KMS-11 (cell line): ENCODE results near the gene NSD2.
"Not testable (repeated sequence)": the region's sequence is repeated elsewhere in the genome, so short reads cannot be mapped to it uniquely, and the experiment has no call there.

Experiments used
- H2AFZ ChIP-seq: fragments of 200-600 bp; sonication (generic); 2 replicates; pipeline ENCODE4 v1.6.1; 2016; ENCODE audit warnings: antibody characterized with exemption, mixed run types, low read depth
- H3K27ac ChIP-seq: fragments of 200-600 bp; sonication (generic); 2 replicates; pipeline ENCODE4 v1.6.1; 2016; ENCODE audit warnings: mild to moderate bottlenecking, mixed run types
- H3K27me3 ChIP-seq: fragments of 200-600 bp; sonication (generic); 2 replicates; pipeline ENCODE4 v1.6.1; 2017; ENCODE audit warnings: mild to moderate bottlenecking, low read depth, mixed run types, moderate library complexity; ENCODE audit not compliant: insufficient read depth
- H3K36me3 ChIP-seq: fragments of 200-600 bp; sonication (generic); 2 replicates; pipeline ENCODE4 v1.6.1; 2017; ENCODE audit warnings: mild to moderate bottlenecking, mixed run types; ENCODE audit not compliant: insufficient read depth
- H3K4me1 ChIP-seq: fragments of 200-600 bp; sonication (generic); 2 replicates; pipeline ENCODE4 v1.6.1; 2016; ENCODE audit warnings: mild to moderate bottlenecking, low read depth, mixed run types; ENCODE audit not compliant: poor library complexity, severe bottlenecking
- H3K4me2 ChIP-seq: fragments of 200-600 bp; sonication (generic); 2 replicates; pipeline ENCODE4 v1.7.0; 2016; ENCODE audit warnings: mild to moderate bottlenecking, mixed run types
- H3K4me3 ChIP-seq: fragments of 200-600 bp; sonication (generic); IDR thresholded peaks from 2 replicates; pipeline ENCODE4 v1.6.1; 2017; ENCODE audit warnings: low read depth, low read length, mixed read lengths; ENCODE audit not compliant: insufficient read depth
- H3K79me2 ChIP-seq: fragments of 200-600 bp; sonication (generic); 2 replicates; pipeline ENCODE4 v1.6.1; 2016; ENCODE audit warnings: low read depth, mixed run types; ENCODE audit not compliant: insufficient read depth
- H3K9ac ChIP-seq: fragments of 200-600 bp; sonication (generic); 2 replicates; pipeline ENCODE4 v1.6.1; 2016; ENCODE audit warnings: mild to moderate bottlenecking, mixed run types
- H4K20me1 ChIP-seq: fragments of 200-600 bp; sonication (generic); 2 replicates; pipeline ENCODE4 v1.6.1; 2016; ENCODE audit warnings: mild to moderate bottlenecking, mixed run types; ENCODE audit not compliant: insufficient read depth
- TF ChIP-seq, protein P1 (sequence below): fragments of 200-600 bp; sonication (generic); conservative IDR thresholded peaks from 2 replicates; pipeline ENCODE4 v1.6.1; 2017; ENCODE audit warnings: low read depth, mild to moderate bottlenecking, antibody characterized with exemption, low read length, moderate library complexity, mixed read lengths

The NSD2 gene

DNA sequence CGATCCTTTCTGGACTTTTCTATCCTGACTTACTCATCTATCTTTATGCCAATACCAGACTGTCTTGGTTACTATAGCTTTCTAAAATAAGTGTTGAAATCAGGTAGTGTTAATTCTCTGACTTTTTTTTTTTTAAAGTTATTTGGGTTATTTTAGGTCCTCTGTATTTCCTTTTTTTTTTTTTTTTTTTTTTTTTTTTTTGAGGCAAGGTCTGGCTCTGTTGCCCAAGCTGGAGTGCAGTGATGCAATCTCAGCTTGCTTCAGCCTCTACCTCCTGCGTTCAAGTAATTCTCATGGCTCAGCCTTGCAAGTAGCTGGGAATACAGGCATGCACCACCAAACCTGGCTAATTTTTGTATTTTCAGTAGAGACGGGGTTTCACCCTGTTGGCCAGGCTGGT, 140.4 kb downstream of the NSD2 start:
- Histone ChIP-seq H3K4me2 (no peak overlapping the region), H3K4me1 (peaks cover 10% of the 10 kb centered on the region), H3K27me3 (no peaks in the 10 kb centered on the region), H3K79me2 (peaks cover 13% of the 10 kb centered on the region), H3K36me3 (no peaks in the 10 kb centered on the region), H3K9ac (no peak overlapping the region), H2AFZ (no peak overlapping the region), H3K27ac (no peak overlapping the region), H3K4me3 (no peak overlapping the region), H4K20me1 (no peaks in the 10 kb centered on the region)
- TF ChIP-seq, protein P1, sequence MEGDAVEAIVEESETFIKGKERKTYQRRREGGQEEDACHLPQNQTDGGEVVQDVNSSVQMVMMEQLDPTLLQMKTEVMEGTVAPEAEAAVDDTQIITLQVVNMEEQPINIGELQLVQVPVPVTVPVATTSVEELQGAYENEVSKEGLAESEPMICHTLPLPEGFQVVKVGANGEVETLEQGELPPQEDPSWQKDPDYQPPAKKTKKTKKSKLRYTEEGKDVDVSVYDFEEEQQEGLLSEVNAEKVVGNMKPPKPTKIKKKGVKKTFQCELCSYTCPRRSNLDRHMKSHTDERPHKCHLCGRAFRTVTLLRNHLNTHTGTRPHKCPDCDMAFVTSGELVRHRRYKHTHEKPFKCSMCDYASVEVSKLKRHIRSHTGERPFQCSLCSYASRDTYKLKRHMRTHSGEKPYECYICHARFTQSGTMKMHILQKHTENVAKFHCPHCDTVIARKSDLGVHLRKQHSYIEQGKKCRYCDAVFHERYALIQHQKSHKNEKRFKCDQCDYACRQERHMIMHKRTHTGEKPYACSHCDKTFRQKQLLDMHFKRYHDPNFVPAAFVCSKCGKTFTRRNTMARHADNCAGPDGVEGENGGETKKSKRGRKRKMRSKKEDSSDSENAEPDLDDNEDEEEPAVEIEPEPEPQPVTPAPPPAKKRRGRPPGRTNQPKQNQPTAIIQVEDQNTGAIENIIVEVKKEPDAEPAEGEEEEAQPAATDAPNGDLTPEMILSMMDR, result no peak

DNA sequence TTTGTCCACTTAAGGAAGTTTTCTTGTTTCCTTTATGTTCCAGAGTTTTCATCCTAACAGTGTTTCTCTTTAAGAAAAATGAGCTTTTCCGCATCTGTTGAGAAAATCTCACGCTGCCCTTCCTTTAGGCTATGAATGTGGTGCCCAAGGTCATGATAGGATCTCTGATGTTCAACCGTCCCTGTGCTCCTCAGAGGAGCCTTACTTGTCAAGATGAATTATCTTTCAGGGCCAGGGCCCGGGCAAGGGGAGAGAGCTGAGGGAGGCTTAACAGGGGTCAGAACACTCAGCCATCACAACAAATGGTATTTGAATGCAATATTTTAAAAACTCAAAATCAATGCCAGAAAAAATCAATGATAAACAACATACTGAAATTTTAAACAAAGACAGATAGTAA, 143.8 kb downstream of the NSD2 start:
- TF ChIP-seq, protein P1, result no peak
- Histone ChIP-seq H3K9ac (no peak overlapping the region), H2AFZ (no peak overlapping the region), H4K20me1 (no peaks in the 10 kb centered on the region), H3K79me2 (no peaks in the 10 kb centered on the region), H3K36me3 (no peaks in the 10 kb centered on the region), H3K4me2 (no peak overlapping the region), H3K27ac (no peak overlapping the region), H3K4me3 (no peak overlapping the region), H3K4me1 (no peaks in the 10 kb centered on the region), H3K27me3 (no peaks in the 10 kb centered on the region)

DNA sequence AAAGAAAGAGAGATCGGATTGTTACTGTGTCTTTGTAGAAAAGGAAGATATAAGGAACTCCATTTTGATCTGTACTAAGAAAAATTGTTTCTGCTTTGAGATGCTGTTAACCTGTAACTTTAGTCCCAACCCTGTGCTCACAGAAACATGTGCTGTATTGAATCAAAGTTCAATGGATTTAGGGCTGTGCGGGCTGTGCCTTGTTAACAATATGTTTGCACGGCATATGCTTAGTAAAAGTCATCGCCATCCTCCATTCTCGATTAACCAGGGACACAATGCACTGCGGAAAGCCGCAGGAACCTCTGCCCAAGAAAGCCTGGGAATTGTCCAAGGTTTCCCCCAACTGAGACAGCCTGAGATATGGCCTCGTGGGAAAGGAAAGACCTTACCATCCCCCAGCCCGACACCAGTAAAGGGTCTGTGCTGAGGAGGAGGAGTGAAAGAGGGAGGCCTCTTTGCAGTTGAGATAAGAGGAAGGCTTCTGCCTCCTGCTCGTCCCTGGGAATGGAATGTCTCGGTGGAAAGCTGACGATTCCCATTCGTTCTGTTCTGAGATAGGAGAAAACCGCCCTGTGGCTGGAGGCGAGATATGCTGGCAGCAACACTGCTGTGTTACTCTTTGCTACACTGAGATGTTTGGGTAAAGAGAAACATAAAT, 150.3 kb downstream of the NSD2 start:
- not testable (repeated sequence) for H4K20me1 ChIP-seq, H2AFZ ChIP-seq, H3K27ac ChIP-seq, H3K4me2 ChIP-seq, H3K27me3 ChIP-seq, H3K9ac ChIP-seq, H3K36me3 ChIP-seq, H3K4me1 ChIP-seq, H3K4me3 ChIP-seq, H3K79me2 ChIP-seq

- H3K4me2 ChIP-seq, result no peak overlapping the region
- no peak overlapping the region for H3K4me3 ChIP-seq
- no peaks in the 10 kb centered on the region for H4K20me1 ChIP-seq
- TF ChIP-seq, protein P1, result no peak
- no peaks in the 10 kb centered on the region for H3K36me3 ChIP-seq
- H3K9ac ChIP-seq, result no peak overlapping the region
- no peaks in the 10 kb centered on the region for H3K79me2 ChIP-seq
- no peaks in the 10 kb centered on the region for H3K27me3 ChIP-seq
- H3K4me1 ChIP-seq, result no peaks in the 10 kb centered on the region
- H3K27ac ChIP-seq, result no peak overlapping the region
- no peak overlapping the region for H2AFZ ChIP-seq
Measured at GRCh38 chr4:2024683-2025082, 153.5 kb downstream of the NSD2 start.

GRCh38 chr4:2025817-2026216, 154.6 kb downstream of the NSD2 start:
- no peak overlapping the region for H3K9ac ChIP-seq
- no peak overlapping the region for H3K4me2 ChIP-seq
- H3K4me3 ChIP-seq, result no peak overlapping the region
- TF ChIP-seq, protein P1, result no peak
- H3K79me2 ChIP-seq, result no peaks in the 10 kb centered on the region
- no peaks in the 10 kb centered on the region for H3K27me3 ChIP-seq
- H3K27ac ChIP-seq, result no peak overlapping the region
- no peaks in the 10 kb centered on the region for H3K4me1 ChIP-seq
- no peaks in the 10 kb centered on the region for H4K20me1 ChIP-seq
- H3K36me3 ChIP-seq, result no peaks in the 10 kb centered on the region
- no peak overlapping the region for H2AFZ ChIP-seq

GRCh38 chr4:2027120-2027519, 155.9 kb downstream of the NSD2 start:
- H3K79me2 ChIP-seq, H3K4me1 ChIP-seq, H4K20me1 ChIP-seq, H3K4me2 ChIP-seq, H3K4me3 ChIP-seq, H3K36me3 ChIP-seq, H3K9ac ChIP-seq, H2AFZ ChIP-seq, H3K27me3 ChIP-seq, H3K27ac ChIP-seq: not testable (repeated sequence)

DNA sequence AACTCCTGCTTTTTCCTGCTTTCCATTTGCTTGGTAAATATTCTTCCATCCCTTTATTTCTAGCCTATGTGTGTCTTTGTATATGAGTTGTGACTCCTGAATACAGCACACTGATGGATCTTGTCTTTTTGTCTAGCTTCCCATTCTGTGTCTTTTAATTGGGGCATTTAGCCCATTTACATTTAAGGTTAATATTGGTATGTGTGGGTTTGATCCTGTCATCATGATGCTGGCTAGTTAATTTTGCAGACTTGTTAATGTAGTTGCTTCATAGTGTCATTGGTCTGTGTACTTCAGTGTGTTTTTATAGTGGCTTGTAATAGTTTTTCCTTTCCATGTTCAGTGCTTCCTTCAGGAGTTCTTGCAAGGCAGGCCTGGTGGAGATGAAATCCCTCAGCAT, 160.0 kb downstream of the NSD2 start:
- not testable (repeated sequence) for H2AFZ ChIP-seq, H3K4me1 ChIP-seq, H3K27me3 ChIP-seq, H3K4me2 ChIP-seq, H3K4me3 ChIP-seq, H3K9ac ChIP-seq, H3K36me3 ChIP-seq, H3K79me2 ChIP-seq, H3K27ac ChIP-seq, H4K20me1 ChIP-seq
